Epithelial cell of esophagus (primary cell): ENCODE measurements around the gene FOXO6.
A peak's percentile ranks its signal among the peaks of the same experiment; 100 is the strongest.

Source experiments
- DNase-seq: peaks from one replicate; pipeline ENCODE4 v3.0.0; 2010; ENCODE audit warnings: low read depth
- H3K4me3 ChIP-seq: 2 replicates; pipeline ENCODE4 v1.5.1; 2011; ENCODE audit warnings: mild to moderate bottlenecking, low read length, control low read depth
- CTCF ChIP-seq: IDR thresholded peaks from 2 replicates; pipeline ENCODE4 v1.5.1; 2011; ENCODE audit warnings: low read depth, mild to moderate bottlenecking, low read length, control low read depth, inconsistent platforms; ENCODE audit not compliant: insufficient read depth; ENCODE audit errors: missing control alignments

The FOXO6 gene

GRCh38 chr1:41380979-41381691, 19.9 kb downstream of the FOXO6 start:
- no peak for TF ChIP-seq CTCF
- H3K4me3 ChIP-seq = no peak overlapping the region
- DNase-seq = no peak

DNA sequence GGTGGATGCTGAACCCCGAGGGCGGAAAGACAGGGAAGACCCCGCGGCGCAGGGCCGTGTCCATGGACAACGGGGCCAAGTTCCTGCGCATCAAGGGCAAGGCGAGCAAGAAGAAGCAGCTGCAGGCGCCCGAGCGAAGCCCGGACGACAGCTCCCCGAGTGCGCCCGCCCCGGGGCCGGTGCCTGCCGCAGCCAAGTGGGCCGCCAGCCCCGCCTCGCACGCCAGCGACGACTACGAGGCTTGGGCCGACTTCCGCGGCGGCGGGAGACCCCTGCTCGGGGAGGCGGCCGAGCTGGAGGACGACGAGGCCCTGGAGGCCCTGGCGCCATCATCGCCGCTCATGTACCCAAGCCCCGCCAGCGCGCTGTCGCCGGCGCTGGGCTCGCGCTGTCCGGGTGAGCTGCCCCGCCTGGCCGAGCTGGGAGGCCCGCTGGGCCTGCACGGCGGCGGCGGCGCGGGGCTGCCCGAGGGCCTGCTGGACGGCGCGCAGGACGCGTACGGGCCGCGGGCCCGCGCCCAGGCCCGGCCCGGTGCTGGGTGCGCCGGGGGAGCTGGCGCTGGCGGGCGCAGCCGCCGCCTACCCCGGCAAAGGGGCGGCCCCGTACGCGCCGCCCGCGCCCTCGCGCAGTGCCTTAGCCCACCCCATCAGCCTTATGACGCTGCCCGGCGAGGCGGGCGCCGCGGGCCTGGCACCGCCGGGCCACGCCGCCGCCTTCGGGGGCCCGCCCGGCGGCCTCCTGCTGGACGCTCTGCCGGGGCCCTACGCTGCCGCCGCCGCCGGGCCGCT, 20.7 kb downstream of the FOXO6 start:
- no peak overlapping the region for H3K4me3 ChIP-seq
- peak; percentile 31 for DNase-seq
- TF ChIP-seq CTCF = no peak

GRCh38 chr1:41382480-41383090, 21.4 kb downstream of the FOXO6 start:
- no peak for DNase-seq

DNA sequence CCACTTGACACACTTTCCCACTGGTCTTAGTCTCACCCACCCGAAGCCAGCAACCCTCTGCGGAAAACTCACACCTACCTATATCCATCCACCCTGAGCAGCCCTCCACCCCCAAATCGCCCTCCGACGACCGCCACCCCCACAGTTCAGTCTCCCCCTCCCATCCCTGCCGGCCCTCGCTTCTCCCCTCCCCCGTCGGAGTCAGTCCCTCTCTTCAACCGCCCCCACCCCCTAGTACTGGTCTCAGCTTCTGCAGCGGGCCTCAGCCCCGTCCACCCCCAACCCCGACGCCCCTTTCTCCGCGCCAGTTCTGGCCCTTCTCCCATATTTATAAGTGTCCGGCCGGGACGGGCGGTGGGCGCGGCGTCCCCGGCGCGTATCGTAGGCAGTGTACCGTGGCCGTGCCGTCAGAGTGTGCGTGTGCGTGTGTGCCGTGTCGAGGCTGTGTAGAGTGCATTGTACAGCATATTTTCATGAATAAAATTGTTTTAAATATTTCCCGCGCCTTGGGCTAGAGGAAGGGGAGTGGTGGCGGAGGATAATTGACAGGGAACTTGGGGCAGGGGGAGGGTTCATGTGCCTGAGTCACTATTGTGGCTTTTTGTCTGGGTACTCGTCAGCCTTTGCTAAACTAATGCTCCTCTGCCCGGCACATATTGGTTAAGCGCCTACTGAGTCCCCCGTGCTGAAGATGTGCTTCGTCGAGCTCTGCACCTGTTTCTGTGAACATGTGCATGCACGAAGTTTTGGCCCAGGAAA, 22.0 kb downstream of the FOXO6 start:
- DNase-seq = peak; percentile 56
- TF ChIP-seq CTCF = no peak
- H3K4me3 ChIP-seq = no peak overlapping the region

More at GRCh38 chr1:41382480-41383090, 21.4 kb downstream of the FOXO6 start:
- TF ChIP-seq CTCF = no peak
- H3K4me3 ChIP-seq = peak overlapping the region; percentile 9

- no peak for TF ChIP-seq CTCF
- DNase-seq = no peak
- no peak overlapping the region for H3K4me3 ChIP-seq
Observed at GRCh38 chr1:41384579-41384978, 23.3 kb downstream of the FOXO6 start.

GRCh38 chr1:41385398-41386195, 24.4 kb downstream of the FOXO6 start:
- TF ChIP-seq CTCF = no peak
- DNase-seq = no peak

More at GRCh38 chr1:41385398-41386195, 24.4 kb downstream of the FOXO6 start:
- no peak overlapping the region for H3K4me3 ChIP-seq
